D721Med (cell line): ENCODE results near the gene SIAH2.

Experiments
- DNase-seq: peaks from one replicate; pipeline ENCODE4 v3.0.0; 2011; ENCODE audit warnings: low spot score; ENCODE audit not compliant: insufficient read length
- FAIRE-seq: peaks from 2 replicates; lab custom pipeline; 2011; peaks lifted over from hg19 to GRCh38; lab: Jason Lieb, UNC
- TF ChIP-seq, protein P1 (sequence below): IDR thresholded peaks from 2 replicates; pipeline ENCODE4 v1.5.1; 2012; ENCODE audit warnings: mild to moderate bottlenecking, control low read depth; ENCODE audit not compliant: insufficient read depth; ENCODE audit errors: missing control alignments

Gene SIAH2

DNA sequence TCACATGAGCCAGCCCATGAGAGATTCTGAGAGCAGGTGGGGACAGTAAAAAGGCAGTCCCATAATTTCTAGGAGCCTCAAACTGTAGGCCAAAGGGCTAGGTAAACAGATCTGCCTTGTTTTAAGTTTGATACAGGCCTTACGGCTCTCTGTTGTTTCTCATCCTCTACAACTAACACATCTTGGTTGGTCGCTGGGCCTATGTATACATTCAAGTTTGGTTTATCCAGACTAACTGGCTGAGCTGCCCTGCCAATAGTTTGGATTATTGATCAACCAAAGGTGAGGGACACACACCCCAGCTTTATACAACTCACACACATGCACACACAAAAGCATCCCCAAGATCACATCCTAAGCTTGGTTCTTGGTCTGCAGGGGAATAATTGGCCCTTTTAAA lies 3.0 kb downstream of the SIAH2 start:
- TF ChIP-seq, protein P1, sequence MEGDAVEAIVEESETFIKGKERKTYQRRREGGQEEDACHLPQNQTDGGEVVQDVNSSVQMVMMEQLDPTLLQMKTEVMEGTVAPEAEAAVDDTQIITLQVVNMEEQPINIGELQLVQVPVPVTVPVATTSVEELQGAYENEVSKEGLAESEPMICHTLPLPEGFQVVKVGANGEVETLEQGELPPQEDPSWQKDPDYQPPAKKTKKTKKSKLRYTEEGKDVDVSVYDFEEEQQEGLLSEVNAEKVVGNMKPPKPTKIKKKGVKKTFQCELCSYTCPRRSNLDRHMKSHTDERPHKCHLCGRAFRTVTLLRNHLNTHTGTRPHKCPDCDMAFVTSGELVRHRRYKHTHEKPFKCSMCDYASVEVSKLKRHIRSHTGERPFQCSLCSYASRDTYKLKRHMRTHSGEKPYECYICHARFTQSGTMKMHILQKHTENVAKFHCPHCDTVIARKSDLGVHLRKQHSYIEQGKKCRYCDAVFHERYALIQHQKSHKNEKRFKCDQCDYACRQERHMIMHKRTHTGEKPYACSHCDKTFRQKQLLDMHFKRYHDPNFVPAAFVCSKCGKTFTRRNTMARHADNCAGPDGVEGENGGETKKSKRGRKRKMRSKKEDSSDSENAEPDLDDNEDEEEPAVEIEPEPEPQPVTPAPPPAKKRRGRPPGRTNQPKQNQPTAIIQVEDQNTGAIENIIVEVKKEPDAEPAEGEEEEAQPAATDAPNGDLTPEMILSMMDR: no peak
- no peak for FAIRE-seq
- no peak for DNase-seq

DNA sequence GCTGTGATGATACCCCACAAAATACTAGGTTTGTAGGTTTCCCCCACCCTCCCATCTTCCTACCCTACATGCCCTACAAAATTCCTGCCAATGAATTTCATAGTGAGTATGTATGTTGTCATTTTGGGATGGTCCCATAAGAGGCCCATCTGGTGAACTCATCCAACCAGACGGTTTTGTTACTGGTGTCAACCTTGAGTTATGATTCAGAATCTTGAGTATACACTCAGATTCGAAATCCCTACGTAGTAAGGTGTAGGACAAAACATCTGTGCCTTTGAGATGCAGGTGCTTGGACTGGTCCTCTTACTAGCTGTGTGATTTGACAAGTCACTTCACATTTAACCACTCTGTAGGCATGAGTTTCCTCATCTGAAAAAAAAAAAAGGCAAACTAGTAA lies 3.6 kb downstream of the SIAH2 start:
- DNase-seq (no peak), FAIRE-seq (no peak)
- TF ChIP-seq, protein P1: no peak

DNA sequence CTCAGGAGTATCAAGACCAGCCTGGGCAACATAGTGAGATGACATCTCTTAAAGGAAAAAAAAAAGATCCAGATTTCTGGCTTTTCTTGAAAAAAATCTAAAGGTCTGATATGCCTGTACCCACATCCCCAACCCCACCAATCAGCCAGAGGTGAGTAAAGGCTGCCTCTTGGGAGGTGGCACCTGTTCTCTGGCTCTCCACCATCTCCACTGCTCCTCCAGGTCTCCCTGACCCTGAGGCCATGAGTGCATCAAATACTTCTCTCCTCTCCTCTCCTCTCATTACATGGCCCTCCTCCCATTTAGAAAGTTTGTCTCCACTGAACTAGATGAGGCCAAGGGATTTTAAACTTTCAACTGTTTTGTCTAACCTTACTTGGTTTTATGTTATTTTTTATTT lies 5.2 kb downstream of the SIAH2 start:
- DNase-seq (no peak), FAIRE-seq (no peak)
- TF ChIP-seq, protein P1: no peak

DNA sequence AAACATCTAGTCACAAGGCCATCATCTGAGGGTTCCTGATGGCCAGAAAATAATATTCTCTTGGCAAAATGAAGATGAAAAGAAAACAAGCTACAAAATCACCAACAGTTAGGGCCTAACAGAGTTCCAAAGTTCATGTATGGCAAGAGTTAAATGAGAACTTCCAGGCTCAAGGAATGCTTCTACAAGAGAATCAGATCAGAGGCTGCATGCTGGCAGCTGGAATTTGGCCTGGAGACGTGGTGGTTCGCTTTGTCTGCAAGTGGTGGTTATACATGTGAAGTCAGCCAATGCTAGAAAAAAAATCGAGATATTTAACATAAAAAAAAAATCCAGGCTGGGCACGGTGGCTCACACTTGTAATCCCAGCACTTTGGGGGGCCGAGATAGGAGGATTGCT lies 5.6 kb downstream of the SIAH2 start:
- no peak for DNase-seq
- TF ChIP-seq, protein P1: no peak
- FAIRE-seq: no peak

DNA sequence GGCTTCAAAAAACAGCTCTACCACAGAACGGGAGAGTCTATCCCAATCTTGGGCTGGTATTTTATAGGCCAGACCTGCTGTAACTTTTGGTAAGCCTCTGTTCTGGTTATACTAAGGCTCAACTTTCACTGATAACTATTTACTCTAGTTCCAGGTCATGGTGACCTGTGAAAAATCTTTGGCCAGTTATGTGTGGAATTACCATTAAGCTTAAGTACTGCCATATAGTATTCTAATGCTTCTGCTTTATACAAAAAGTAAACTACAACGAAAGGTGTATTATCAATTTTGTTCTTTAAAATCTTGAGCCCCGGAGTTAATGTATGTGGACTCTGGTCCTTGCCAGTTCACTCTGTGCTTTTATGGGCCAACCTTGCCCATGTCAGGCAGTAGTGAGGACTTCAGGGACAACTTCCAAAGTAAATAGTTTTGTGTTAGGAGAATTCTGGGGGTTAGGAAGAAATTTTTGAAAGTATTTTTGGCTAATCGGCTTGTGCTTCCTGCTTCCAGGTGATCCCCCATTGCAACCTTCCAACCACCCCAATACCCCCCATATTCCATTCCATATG lies 6.4 kb downstream of the SIAH2 start:
- TF ChIP-seq, protein P1: no peak
- DNase-seq (no peak), FAIRE-seq (no peak)

DNA sequence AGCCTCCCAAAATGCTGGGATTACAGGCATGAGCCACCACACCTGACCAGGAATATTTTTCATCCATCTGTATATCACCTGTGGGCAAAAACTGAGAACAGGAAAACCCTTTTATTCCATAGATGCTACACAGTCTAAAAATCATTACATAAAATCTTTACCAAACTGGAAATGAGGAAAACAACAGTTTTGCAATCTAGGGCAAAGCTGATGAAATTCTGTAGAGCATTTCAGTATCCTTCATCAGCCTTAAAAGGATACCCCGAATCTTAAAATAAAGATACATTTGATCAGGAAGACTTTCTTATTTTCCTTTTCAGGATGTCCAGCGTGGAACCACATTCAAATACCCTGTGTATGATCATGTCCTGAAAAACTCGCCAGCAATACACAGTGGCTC lies 7.1 kb downstream of the SIAH2 start:
- TF ChIP-seq, protein P1: no peak
- FAIRE-seq: no peak
- no peak for DNase-seq

DNA sequence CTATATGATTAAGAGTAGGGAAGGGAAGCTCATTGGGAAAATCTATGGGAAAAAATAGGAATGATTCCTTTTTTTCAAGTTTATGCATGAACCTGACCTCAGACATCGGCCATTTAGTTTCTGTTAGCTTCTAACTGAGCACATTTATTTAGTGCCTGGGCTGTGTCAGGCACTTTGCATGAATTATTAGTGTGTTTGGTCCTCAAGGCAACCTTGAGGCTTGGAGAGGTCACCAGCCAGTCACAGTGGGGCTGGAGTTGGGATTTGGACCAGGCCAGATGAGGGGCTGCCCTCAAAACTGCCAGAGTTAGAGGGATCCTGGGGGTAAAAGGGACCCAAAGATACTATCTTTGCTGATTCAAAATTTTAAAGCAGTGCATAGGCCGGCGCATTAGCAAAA lies 8.1 kb downstream of the SIAH2 start:
- TF ChIP-seq, protein P1: no peak
- FAIRE-seq (no peak), DNase-seq (no peak)
